ENCODE results near the gene CACNA1C. TPM values are rescaled to one million over a fixed set of nuclear protein-coding genes. Genes with fewer than 3 reads are reported as not detected.

The CACNA1C gene
- total RNA-seq, 1 experiment from 2014 or later = 1.1 TPM

DNA sequence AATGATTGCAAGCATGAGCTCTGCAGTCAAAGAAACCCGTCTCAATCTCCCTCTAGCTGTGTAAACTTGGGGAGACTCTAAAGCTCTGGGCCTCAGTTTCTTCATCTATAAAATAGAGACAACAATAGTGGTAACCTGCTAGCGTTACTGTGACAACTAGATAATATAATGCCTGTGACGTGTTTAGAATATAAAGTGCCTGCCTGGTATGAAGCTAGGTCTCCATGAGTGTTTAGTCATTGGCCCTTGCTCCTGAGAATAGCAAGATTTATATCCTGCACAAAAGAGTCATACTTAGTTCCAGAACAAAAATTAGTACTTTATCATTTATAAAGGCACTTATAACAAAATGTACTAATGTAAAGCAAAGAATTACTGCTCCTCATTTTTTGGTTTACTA, 39.7 kb upstream of the CACNA1C start:
- H3K79me2 ChIP-seq (ENCODE audit: insufficient read depth, low read length) = no peaks in the 10 kb centered on the region
- no peak overlapping the region for H4K8ac ChIP-seq (replicated peaks; ENCODE audit: insufficient read length, low read depth, low read length)
- no peaks in the 10 kb centered on the region for H4K20me1 ChIP-seq (ENCODE audit: control insufficient read depth, insufficient read depth, insufficient read length)
- Mint-ChIP-seq H3K27ac (no peak overlapping the region), H3K4me1 (peaks cover 33 to 46% of the 10 kb centered on the region in 2 experiments), H3K4me3 (no peak overlapping the region), H3K9me3 (no peaks in the 10 kb centered on the region), H3K36me3 (ENCODE audit: insufficient read depth in 1 of 3, low read depth in 3 of 3) (no peaks in the 10 kb centered on the region), H3K27me3 (ENCODE audit: low read depth) (no peaks in the 10 kb centered on the region)
- H2BK20ac ChIP-seq (ENCODE audit: low read depth, low read length, poor library complexity, severe bottlenecking) = no peak overlapping the region
- no peak overlapping the region for H3K27ac ChIP-seq (ENCODE audit: insufficient read length, low read depth, low read length)
- no peaks in the 10 kb centered on the region for H3K23me2 ChIP-seq (ENCODE audit: insufficient read length, low read depth, low read length, poor library complexity, severe bottlenecking)
- no peak overlapping the region for H2BK5ac ChIP-seq (ENCODE audit: insufficient read length, low read length)
- no peak overlapping the region for H2AFZ ChIP-seq (ENCODE audit: low read length)
- H3K56ac ChIP-seq (ENCODE audit: insufficient read length, low read depth, low read length) = no peak overlapping the region
- H3K14ac ChIP-seq (ENCODE audit: insufficient read depth, low read length) = no peak overlapping the region
- TF ChIP-seq, protein P1, sequence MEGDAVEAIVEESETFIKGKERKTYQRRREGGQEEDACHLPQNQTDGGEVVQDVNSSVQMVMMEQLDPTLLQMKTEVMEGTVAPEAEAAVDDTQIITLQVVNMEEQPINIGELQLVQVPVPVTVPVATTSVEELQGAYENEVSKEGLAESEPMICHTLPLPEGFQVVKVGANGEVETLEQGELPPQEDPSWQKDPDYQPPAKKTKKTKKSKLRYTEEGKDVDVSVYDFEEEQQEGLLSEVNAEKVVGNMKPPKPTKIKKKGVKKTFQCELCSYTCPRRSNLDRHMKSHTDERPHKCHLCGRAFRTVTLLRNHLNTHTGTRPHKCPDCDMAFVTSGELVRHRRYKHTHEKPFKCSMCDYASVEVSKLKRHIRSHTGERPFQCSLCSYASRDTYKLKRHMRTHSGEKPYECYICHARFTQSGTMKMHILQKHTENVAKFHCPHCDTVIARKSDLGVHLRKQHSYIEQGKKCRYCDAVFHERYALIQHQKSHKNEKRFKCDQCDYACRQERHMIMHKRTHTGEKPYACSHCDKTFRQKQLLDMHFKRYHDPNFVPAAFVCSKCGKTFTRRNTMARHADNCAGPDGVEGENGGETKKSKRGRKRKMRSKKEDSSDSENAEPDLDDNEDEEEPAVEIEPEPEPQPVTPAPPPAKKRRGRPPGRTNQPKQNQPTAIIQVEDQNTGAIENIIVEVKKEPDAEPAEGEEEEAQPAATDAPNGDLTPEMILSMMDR (conservative IDR thresholded peaks at IDR 0.05) = no peak
- no peak overlapping the region for H2BK120ac ChIP-seq (ENCODE audit: low read depth, low read length, poor library complexity, severe bottlenecking)
- DNase-seq = no peak
- no peak overlapping the region for H2AK5ac ChIP-seq (ENCODE audit: insufficient read length, low read length)
- H3T11ph ChIP-seq (ENCODE audit: low read length) = no peak overlapping the region
- no peak overlapping the region for H3K4me2 ChIP-seq (ENCODE audit: insufficient read depth, insufficient read length, low read length)
- H3K9ac ChIP-seq (ENCODE audit: extremely low read depth, insufficient read length, low read length) = no peak overlapping the region
- H3K4ac ChIP-seq (ENCODE audit: low read depth, low read length) = no peak overlapping the region
- no peak overlapping the region for H2BK12ac ChIP-seq (ENCODE audit: insufficient read length, low read depth, low read length)
- no CpG with 5 or more reads among the region's 3 CpGs for WGBS (ENCODE audit: extremely low coverage, insufficient read length, low lambda C conversion rate)
- H2BK15ac ChIP-seq (ENCODE audit: low read depth, low read length) = no peak overlapping the region
- no peak overlapping the region for H3K23ac ChIP-seq (ENCODE audit: insufficient read length, low read depth, low read length)
- no peaks in the 10 kb centered on the region for H3K27me3 ChIP-seq (ENCODE audit: insufficient read depth, low read length)
- no peak overlapping the region for H3K18ac ChIP-seq (ENCODE audit: insufficient read length, low read depth, low read length)
- no peak overlapping the region for H4K91ac ChIP-seq (ENCODE audit: insufficient read length, low read depth, low read length)
- H3K79me1 ChIP-seq (ENCODE audit: insufficient read depth, low read depth, low read length, poor library complexity, severe bottlenecking) = no peaks in the 10 kb centered on the region
- H4K5ac ChIP-seq (ENCODE audit: insufficient read length, low read depth, low read length) = no peak overlapping the region
- no peaks in the 10 kb centered on the region for H3K9me3 ChIP-seq (ENCODE audit: control insufficient read depth, low read depth, low read length)
- no peaks in the 10 kb centered on the region; the same call in 1 of the 2 replicates for H3K4me1 ChIP-seq (ENCODE audit: insufficient read depth, low read length)

Measured in H9 (cell line).